T-helper 1 cell treated with Interleukin-12 subunit alpha and Interleukin-12 subunit beta and Interleukin-4 antibody, amounts not matched to agents 30 μg/mL and 1 μg/mL, for 36 hours (primary cell): ENCODE measurements around the gene SIK3.
"Not testable (repeated sequence)": the region's sequence is repeated elsewhere in the genome, so short reads cannot be mapped to it uniquely, and the experiment has no call there.

Experiments used
- H3K27ac Mint-ChIP-seq: one replicate; pipeline ENCODE4 v1.8.0; 2021; ENCODE audit warnings: mild to moderate bottlenecking, mixed read lengths
- H3K27me3 Mint-ChIP-seq: one replicate; pipeline ENCODE4 v1.8.0; 2021; ENCODE audit warnings: low read depth, mixed read lengths
- H3K36me3 Mint-ChIP-seq: one replicate; pipeline ENCODE4 v1.8.0; 2021; ENCODE audit warnings: low read depth, mixed read lengths
- H3K4me1 Mint-ChIP-seq: one replicate; pipeline ENCODE4 v1.8.0; 2021; ENCODE audit warnings: low read depth, mixed read lengths
- H3K4me3 Mint-ChIP-seq: one replicate; pipeline ENCODE4 v1.8.0; 2021; ENCODE audit warnings: mild to moderate bottlenecking, moderate library complexity, mixed read lengths
- H3K9me3 Mint-ChIP-seq: one replicate; pipeline ENCODE4 v1.8.0; 2021; ENCODE audit warnings: mixed read lengths

SIK3 gene

GRCh38 chr11:116821050-116821918 lies 276.9 kb downstream of the SIK3 start:
- H3K36me3 Mint-ChIP-seq, result no peaks in the 10 kb centered on the region
- H3K9me3 Mint-ChIP-seq, result no peaks in the 10 kb centered on the region
- H3K27ac Mint-ChIP-seq, result no peak overlapping the region
- H3K27me3 Mint-ChIP-seq, result no peaks in the 10 kb centered on the region
- no peak overlapping the region for H3K4me3 Mint-ChIP-seq
- no peaks in the 10 kb centered on the region for H3K4me1 Mint-ChIP-seq

GRCh38 chr11:116819049-116819448 lies 279.2 kb downstream of the SIK3 start:
- no peaks in the 10 kb centered on the region for H3K27me3 Mint-ChIP-seq
- no peaks in the 10 kb centered on the region for H3K4me1 Mint-ChIP-seq
- no peaks in the 10 kb centered on the region for H3K9me3 Mint-ChIP-seq
- H3K27ac Mint-ChIP-seq, result no peak overlapping the region
- no peak overlapping the region for H3K4me3 Mint-ChIP-seq
- H3K36me3 Mint-ChIP-seq, result no peaks in the 10 kb centered on the region

- Mint-ChIP-seq H3K9me3 (no peaks in the 10 kb centered on the region), H3K27ac (no peak overlapping the region), H3K4me3 (no peak overlapping the region), H3K4me1 (no peaks in the 10 kb centered on the region), H3K36me3 (no peaks in the 10 kb centered on the region), H3K27me3 (peaks cover 3% of the 10 kb centered on the region)
Measured at GRCh38 chr11:116814502-116814901, 283.7 kb downstream of the SIK3 start.

GRCh38 chr11:116813781-116814471 lies 284.3 kb downstream of the SIK3 start:
- Mint-ChIP-seq H3K36me3 (no peaks in the 10 kb centered on the region), H3K9me3 (no peaks in the 10 kb centered on the region), H3K27me3 (peaks cover 6% of the 10 kb centered on the region), H3K4me1 (no peaks in the 10 kb centered on the region), H3K4me3 (no peak overlapping the region), H3K27ac (no peak overlapping the region)

- Mint-ChIP-seq H3K4me1 (no peaks in the 10 kb centered on the region), H3K9me3 (no peaks in the 10 kb centered on the region), H3K36me3 (no peaks in the 10 kb centered on the region), H3K27ac (no peak overlapping the region), H3K4me3 (no peak overlapping the region), H3K27me3 (peaks cover 7% of the 10 kb centered on the region)
Measured at GRCh38 chr11:116813170-116813569, 285.1 kb downstream of the SIK3 start.

GRCh38 chr11:116812109-116812508 lies 286.1 kb downstream of the SIK3 start:
- Mint-ChIP-seq H3K4me3 (no peak overlapping the region), H3K27ac (no peak overlapping the region), H3K9me3 (no peaks in the 10 kb centered on the region), H3K4me1 (no peaks in the 10 kb centered on the region), H3K27me3 (peaks cover 7% of the 10 kb centered on the region), H3K36me3 (no peaks in the 10 kb centered on the region)

- no peak overlapping the region for H3K27ac Mint-ChIP-seq
- H3K9me3 Mint-ChIP-seq, result no peaks in the 10 kb centered on the region
- no peak overlapping the region for H3K4me3 Mint-ChIP-seq
- H3K27me3 Mint-ChIP-seq, result peaks cover 7% of the 10 kb centered on the region
- no peaks in the 10 kb centered on the region for H3K36me3 Mint-ChIP-seq
- H3K4me1 Mint-ChIP-seq, result no peaks in the 10 kb centered on the region
Measured at GRCh38 chr11:116811194-116811593, 287.0 kb downstream of the SIK3 start.

GRCh38 chr11:116808262-116809175 lies 289.7 kb downstream of the SIK3 start:
- no peak overlapping the region for H3K4me3 Mint-ChIP-seq
- H3K4me1 Mint-ChIP-seq, result no peaks in the 10 kb centered on the region
- no peaks in the 10 kb centered on the region for H3K36me3 Mint-ChIP-seq
- no peaks in the 10 kb centered on the region for H3K9me3 Mint-ChIP-seq
- H3K27me3 Mint-ChIP-seq, result peaks cover 7% of the 10 kb centered on the region
- H3K27ac Mint-ChIP-seq, result no peak overlapping the region

GRCh38 chr11:116807601-116808261 lies 290.5 kb downstream of the SIK3 start:
- H3K36me3 Mint-ChIP-seq, result no peaks in the 10 kb centered on the region
- H3K27me3 Mint-ChIP-seq, result peaks cover 10% of the 10 kb centered on the region
- H3K4me3 Mint-ChIP-seq, result no peak overlapping the region
- no peaks in the 10 kb centered on the region for H3K9me3 Mint-ChIP-seq
- H3K27ac Mint-ChIP-seq, result no peak overlapping the region
- no peaks in the 10 kb centered on the region for H3K4me1 Mint-ChIP-seq

- no peaks in the 10 kb centered on the region for H3K4me1 Mint-ChIP-seq
- H3K36me3 Mint-ChIP-seq, result no peaks in the 10 kb centered on the region
- peaks cover 33% of the 10 kb centered on the region for H3K27me3 Mint-ChIP-seq
- H3K27ac Mint-ChIP-seq, result no peak overlapping the region
- H3K4me3 Mint-ChIP-seq, result no peak overlapping the region
- H3K9me3 Mint-ChIP-seq, result no peaks in the 10 kb centered on the region
Measured at GRCh38 chr11:116804001-116804400, 294.2 kb downstream of the SIK3 start.

- H3K27me3 Mint-ChIP-seq, result peaks cover 38% of the 10 kb centered on the region
- not testable (repeated sequence) for H3K4me3 Mint-ChIP-seq, H3K36me3 Mint-ChIP-seq, H3K4me1 Mint-ChIP-seq, H3K9me3 Mint-ChIP-seq, H3K27ac Mint-ChIP-seq
Measured at GRCh38 chr11:116801662-116802061, 296.6 kb downstream of the SIK3 start.

GRCh38 chr11:116800610-116801009 lies 297.6 kb downstream of the SIK3 start:
- H3K27ac Mint-ChIP-seq, result no peak overlapping the region

GRCh38 chr11:116798368-116798767 lies 299.9 kb downstream of the SIK3 start:
- Mint-ChIP-seq H3K9me3 (no peaks in the 10 kb centered on the region), H3K4me1 (no peaks in the 10 kb centered on the region), H3K27me3 (peaks cover 41% of the 10 kb centered on the region), H3K27ac (no peak overlapping the region), H3K36me3 (no peaks in the 10 kb centered on the region), H3K4me3 (no peak overlapping the region)

More at GRCh38 chr11:116800610-116801009, 297.6 kb downstream of the SIK3 start:
- Mint-ChIP-seq H3K9me3 (no peaks in the 10 kb centered on the region), H3K4me3 (no peak overlapping the region), H3K4me1 (no peaks in the 10 kb centered on the region), H3K27me3 (peaks cover 39% of the 10 kb centered on the region), H3K36me3 (no peaks in the 10 kb centered on the region)

- H3K27me3 Mint-ChIP-seq, result peaks cover 39% of the 10 kb centered on the region
- no peaks in the 10 kb centered on the region for H3K36me3 Mint-ChIP-seq
- H3K27ac Mint-ChIP-seq, result no peak overlapping the region
- no peak overlapping the region for H3K4me3 Mint-ChIP-seq
- H3K4me1 Mint-ChIP-seq, result no peaks in the 10 kb centered on the region
- H3K9me3 Mint-ChIP-seq, result no peaks in the 10 kb centered on the region
Measured at GRCh38 chr11:116797816-116798215, 300.4 kb downstream of the SIK3 start.
